ENCODE measurements around the gene UNC5CL.

GRCh38 chr6:41072836-41073202, 33.8 kb upstream of the UNC5CL start, which contains the start of gene NFYA:
- TF ChIP-seq CTCF (IDR thresholded peaks at IDR 0.05; ENCODE audit: insufficient read depth, low read length) (no peak), POLR2AphosphoS5 (IDR thresholded peaks at IDR 0.05; ENCODE audit: low read depth) (no peak), GABPA (IDR thresholded peaks at IDR 0.05; ENCODE audit: low read depth) (no peak)
